Loucy (cell line): ENCODE results near the gene EFNB2.

Experiments used
- H2AFZ ChIP-seq: fragments of 200-600 bp; sonication (generic); 2 replicates; pipeline ENCODE4 v1.6.0; 2016; ENCODE audit warnings: antibody characterized with exemption, mild to moderate bottlenecking, low read length, moderate library complexity
- H3F3A ChIP-seq: fragments of 200-600 bp; 2 replicates; pipeline ENCODE4 v1.6.0; 2016; ENCODE audit warnings: antibody characterized with exemption, low read depth, mild to moderate bottlenecking
- H3K27me3 ChIP-seq: fragments of 200-600 bp; sonication (generic); 2 replicates; pipeline ENCODE4 v1.6.1; 2014; ENCODE audit warnings: low read length, mild to moderate bottlenecking; ENCODE audit not compliant: insufficient read depth, poor library complexity, severe bottlenecking
- H3K36me3 ChIP-seq: fragments of 200-600 bp; sonication (generic); 2 replicates; pipeline ENCODE4 v1.6.1; 2016; ENCODE audit warnings: low read length; ENCODE audit not compliant: insufficient read depth
- H3K4me1 ChIP-seq: fragments of 200-600 bp; sonication (generic); 2 replicates; pipeline ENCODE4 v1.5.1; 2014; ENCODE audit warnings: low read length, mild to moderate bottlenecking; ENCODE audit not compliant: insufficient read depth, poor library complexity, severe bottlenecking
- H3K4me2 ChIP-seq: fragments of 200-600 bp; sonication (generic); 2 replicates; pipeline ENCODE4 v1.6.0; 2014; ENCODE audit warnings: antibody characterized with exemption, low read length, low read depth, mild to moderate bottlenecking; ENCODE audit not compliant: poor library complexity, severe bottlenecking
- H3K4me3 ChIP-seq: fragments of 200-600 bp; sonication (generic); 2 replicates; pipeline ENCODE4 v1.5.1; 2014; ENCODE audit warnings: low read length, mild to moderate bottlenecking, mixed read lengths; ENCODE audit not compliant: poor library complexity, severe bottlenecking
- H3K79me2 ChIP-seq: fragments of 200-600 bp; sonication (generic); 2 replicates; pipeline ENCODE4 v1.6.1; 2014; ENCODE audit warnings: low read length; ENCODE audit not compliant: insufficient read depth
- H3K9ac ChIP-seq: fragments of 200-600 bp; sonication (generic); 2 replicates; pipeline ENCODE4 v1.6.0; 2014; ENCODE audit warnings: mild to moderate bottlenecking, low read depth, low read length, moderate library complexity; ENCODE audit not compliant: poor library complexity, severe bottlenecking
- H3K9me2 ChIP-seq: fragments of 200-600 bp; sonication (generic); replicated peaks from 2 replicates; pipeline ENCODE4 v1.6.1; 2016; ENCODE audit warnings: low read depth, low read length, mixed read lengths
- H3K9me3 ChIP-seq: fragments of 200-600 bp; sonication (generic); 2 replicates; pipeline ENCODE4 v1.6.1; 2014; ENCODE audit warnings: mild to moderate bottlenecking, antibody characterized with exemption, low read length, low read depth; ENCODE audit not compliant: insufficient read depth
- H4K20me1 ChIP-seq: fragments of 200-600 bp; sonication (generic); 2 replicates; pipeline ENCODE4 v1.6.0; 2014; ENCODE audit warnings: antibody characterized with exemption, low read length, mild to moderate bottlenecking; ENCODE audit not compliant: insufficient read depth, poor library complexity, severe bottlenecking
- EZH2phosphoT487 ChIP-seq: fragments of 200-600 bp; IDR thresholded peaks from 2 replicates; pipeline ENCODE4 v1.6.1; 2018; ENCODE audit warnings: antibody characterized with exemption, mild to moderate bottlenecking, moderate library complexity, borderline replicate concordance
- TF ChIP-seq, protein P1 (sequence below): fragments of 200-600 bp; sonication (generic); conservative IDR thresholded peaks from 2 replicates; pipeline ENCODE4 v1.5.1; 2014; ENCODE audit warnings: mild to moderate bottlenecking, antibody characterized with exemption, low read length

The EFNB2 gene

DNA sequence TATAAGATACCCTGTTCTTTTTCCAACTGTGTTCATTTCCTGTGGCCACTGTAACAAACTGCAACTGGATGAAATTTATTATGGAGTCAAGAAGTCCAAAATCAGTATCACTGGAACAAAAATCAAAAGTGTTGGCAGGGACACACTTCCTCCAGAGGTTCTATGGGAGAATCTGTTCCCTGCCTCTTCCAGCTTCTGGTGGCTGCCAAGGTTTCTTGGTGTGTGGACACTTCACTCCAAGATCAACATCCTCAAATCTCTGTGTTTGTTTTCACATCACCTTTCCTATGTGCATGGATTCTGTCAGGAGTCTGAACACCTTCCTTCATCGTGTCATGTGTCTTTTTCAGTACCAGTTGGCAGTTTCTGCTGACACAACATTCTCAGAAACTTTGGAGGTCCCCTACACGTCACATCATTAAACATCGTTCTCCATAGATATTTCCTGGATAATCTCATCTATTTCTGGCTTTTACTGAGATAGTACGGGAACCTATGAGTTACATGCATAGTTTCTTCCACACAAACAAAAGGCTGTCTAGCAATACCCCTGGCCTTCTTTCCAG, 15.2 kb upstream of the EFNB2 start:
- peaks cover 96% of the 10 kb centered on the region for H3K79me2 ChIP-seq
- H2AFZ ChIP-seq: no peak overlapping the region
- peaks cover 98% of the 10 kb centered on the region for H4K20me1 ChIP-seq
- no peak overlapping the region for H3K4me2 ChIP-seq
- H3K9me3 ChIP-seq: no peaks in the 10 kb centered on the region
- no peaks in the 10 kb centered on the region for H3K27me3 ChIP-seq
- no peaks in the 10 kb centered on the region for H3F3A ChIP-seq
- no peak overlapping the region for H3K4me3 ChIP-seq
- no peaks in the 10 kb centered on the region for H3K4me1 ChIP-seq
- peaks cover 96% of the 10 kb centered on the region for H3K36me3 ChIP-seq
- TF ChIP-seq EZH2phosphoT487: no peak
- TF ChIP-seq, protein P1, sequence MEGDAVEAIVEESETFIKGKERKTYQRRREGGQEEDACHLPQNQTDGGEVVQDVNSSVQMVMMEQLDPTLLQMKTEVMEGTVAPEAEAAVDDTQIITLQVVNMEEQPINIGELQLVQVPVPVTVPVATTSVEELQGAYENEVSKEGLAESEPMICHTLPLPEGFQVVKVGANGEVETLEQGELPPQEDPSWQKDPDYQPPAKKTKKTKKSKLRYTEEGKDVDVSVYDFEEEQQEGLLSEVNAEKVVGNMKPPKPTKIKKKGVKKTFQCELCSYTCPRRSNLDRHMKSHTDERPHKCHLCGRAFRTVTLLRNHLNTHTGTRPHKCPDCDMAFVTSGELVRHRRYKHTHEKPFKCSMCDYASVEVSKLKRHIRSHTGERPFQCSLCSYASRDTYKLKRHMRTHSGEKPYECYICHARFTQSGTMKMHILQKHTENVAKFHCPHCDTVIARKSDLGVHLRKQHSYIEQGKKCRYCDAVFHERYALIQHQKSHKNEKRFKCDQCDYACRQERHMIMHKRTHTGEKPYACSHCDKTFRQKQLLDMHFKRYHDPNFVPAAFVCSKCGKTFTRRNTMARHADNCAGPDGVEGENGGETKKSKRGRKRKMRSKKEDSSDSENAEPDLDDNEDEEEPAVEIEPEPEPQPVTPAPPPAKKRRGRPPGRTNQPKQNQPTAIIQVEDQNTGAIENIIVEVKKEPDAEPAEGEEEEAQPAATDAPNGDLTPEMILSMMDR: no peak
- H3K9me2 ChIP-seq: no peaks in the 10 kb centered on the region
- no peak overlapping the region for H3K9ac ChIP-seq

DNA sequence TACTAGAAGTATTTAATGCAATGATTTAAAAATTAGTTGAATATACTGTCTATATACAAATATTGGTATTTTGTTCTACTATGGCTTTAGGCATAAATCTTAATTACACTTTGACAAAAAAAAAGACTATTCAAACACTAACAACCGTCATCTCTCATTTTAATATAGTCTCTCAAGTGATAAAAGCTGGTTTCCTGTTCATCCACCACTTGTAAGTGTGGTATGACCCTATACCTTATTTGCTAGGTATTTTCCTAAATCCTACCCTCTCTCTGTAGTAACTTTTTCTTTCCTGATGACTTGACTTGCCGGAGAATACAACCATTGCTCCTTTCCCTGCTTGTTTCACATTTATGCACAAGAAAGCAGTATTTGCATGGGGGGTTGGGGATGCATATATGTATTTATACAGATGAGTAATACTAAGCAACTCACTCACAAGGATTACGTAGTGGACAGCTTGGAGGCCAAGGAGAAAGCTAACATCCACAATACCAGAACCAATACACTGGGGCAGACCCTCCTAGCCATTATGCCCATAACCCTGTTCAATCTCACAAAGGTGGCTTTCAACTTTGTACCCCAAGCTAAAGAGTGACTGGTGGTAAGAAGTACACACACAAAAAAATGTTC, 12.7 kb upstream of the EFNB2 start:
- Histone ChIP-seq H3F3A (no peaks in the 10 kb centered on the region), H3K36me3 (peaks cover 95% of the 10 kb centered on the region), H3K9me3 (no peaks in the 10 kb centered on the region), H3K79me2 (peaks cover 84% of the 10 kb centered on the region), H3K9me2 (no peaks in the 10 kb centered on the region), H3K4me1 (no peaks in the 10 kb centered on the region), H3K27me3 (no peaks in the 10 kb centered on the region), H4K20me1 (peaks cover 93% of the 10 kb centered on the region), H3K9ac (no peak overlapping the region), H3K4me3 (no peak overlapping the region), H3K4me2 (no peak overlapping the region), H2AFZ (no peak overlapping the region)
- TF ChIP-seq, protein P1: no peak
- no peak for TF ChIP-seq EZH2phosphoT487

DNA sequence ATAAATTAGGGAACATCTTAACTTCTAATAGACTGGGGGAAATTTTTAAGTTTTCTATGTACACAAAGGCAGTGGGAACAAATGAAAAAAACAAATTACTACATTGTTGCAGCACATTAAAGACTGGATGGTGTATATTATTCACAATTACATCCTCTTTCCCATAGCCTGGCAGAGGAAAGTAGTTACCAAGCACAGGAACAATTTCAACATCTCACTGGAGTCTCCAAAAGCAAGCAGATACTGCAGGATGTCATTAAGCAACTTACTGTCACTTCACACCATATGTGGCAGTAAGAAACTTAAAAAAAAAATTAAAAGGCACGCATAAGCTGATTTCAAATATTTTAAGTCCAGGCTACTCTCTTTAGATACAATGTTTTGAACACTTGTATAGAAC, 6.4 kb upstream of the EFNB2 start:
- Histone ChIP-seq H3F3A (no peaks in the 10 kb centered on the region), H4K20me1 (peaks cover 35% of the 10 kb centered on the region), H3K27me3 (no peaks in the 10 kb centered on the region), H3K4me2 (no peak overlapping the region), H3K9me3 (no peaks in the 10 kb centered on the region), H3K36me3 (peaks cover 64% of the 10 kb centered on the region), H3K79me2 (peaks cover 25% of the 10 kb centered on the region), H3K4me1 (no peaks in the 10 kb centered on the region), H3K9me2 (no peaks in the 10 kb centered on the region), H3K4me3 (no peak overlapping the region), H3K9ac (no peak overlapping the region), H2AFZ (no peak overlapping the region)
- TF ChIP-seq, protein P1: no peak
- no peak for TF ChIP-seq EZH2phosphoT487
